ENCODE data around the gene BTBD6.
"Not testable (repeated sequence)": the region's sequence is repeated elsewhere in the genome, so short reads cannot be mapped to it uniquely, and the experiment has no call there.

The BTBD6 gene

GRCh38 chr14:105292826-105293711 lies 44.7 kb downstream of the BTBD6 start:
- H3K36me3 ChIP-seq (ENCODE audit: control insufficient read depth, insufficient read depth, low read length), result no peaks in the 10 kb centered on the region
- no peak overlapping the region for H3K4me3 ChIP-seq (replicated peaks; ENCODE audit: low read depth, low read length)
- TF ChIP-seq, protein P1, sequence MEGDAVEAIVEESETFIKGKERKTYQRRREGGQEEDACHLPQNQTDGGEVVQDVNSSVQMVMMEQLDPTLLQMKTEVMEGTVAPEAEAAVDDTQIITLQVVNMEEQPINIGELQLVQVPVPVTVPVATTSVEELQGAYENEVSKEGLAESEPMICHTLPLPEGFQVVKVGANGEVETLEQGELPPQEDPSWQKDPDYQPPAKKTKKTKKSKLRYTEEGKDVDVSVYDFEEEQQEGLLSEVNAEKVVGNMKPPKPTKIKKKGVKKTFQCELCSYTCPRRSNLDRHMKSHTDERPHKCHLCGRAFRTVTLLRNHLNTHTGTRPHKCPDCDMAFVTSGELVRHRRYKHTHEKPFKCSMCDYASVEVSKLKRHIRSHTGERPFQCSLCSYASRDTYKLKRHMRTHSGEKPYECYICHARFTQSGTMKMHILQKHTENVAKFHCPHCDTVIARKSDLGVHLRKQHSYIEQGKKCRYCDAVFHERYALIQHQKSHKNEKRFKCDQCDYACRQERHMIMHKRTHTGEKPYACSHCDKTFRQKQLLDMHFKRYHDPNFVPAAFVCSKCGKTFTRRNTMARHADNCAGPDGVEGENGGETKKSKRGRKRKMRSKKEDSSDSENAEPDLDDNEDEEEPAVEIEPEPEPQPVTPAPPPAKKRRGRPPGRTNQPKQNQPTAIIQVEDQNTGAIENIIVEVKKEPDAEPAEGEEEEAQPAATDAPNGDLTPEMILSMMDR (IDR thresholded peaks at IDR 0.05; ENCODE audit: insufficient read depth, low read length, poor library complexity, severe bottlenecking), result no peak
- no peaks in the 10 kb centered on the region for H3K27me3 ChIP-seq (replicated peaks; ENCODE audit: control insufficient read depth, insufficient read depth, low read length)
- no peak for DNase-seq (ENCODE audit: extremely low read depth, insufficient read length)

- DNase-seq (ENCODE audit: extremely low read depth, insufficient read length), result peak; percentile 55
- Histone ChIP-seq H3K27me3 (replicated peaks; ENCODE audit: control insufficient read depth, insufficient read depth, low read length) (no peaks in the 10 kb centered on the region), H3K36me3 (ENCODE audit: control insufficient read depth, insufficient read depth, low read length) (no peaks in the 10 kb centered on the region), H3K4me3 (replicated peaks; ENCODE audit: low read depth, low read length) (no peak overlapping the region)
- TF ChIP-seq, protein P1 (IDR thresholded peaks at IDR 0.05; ENCODE audit: insufficient read depth, low read length, poor library complexity, severe bottlenecking), result no peak
These were observed 45.8 kb downstream of the BTBD6 start for GRCh38 chr14:105294142-105294597.

DNA sequence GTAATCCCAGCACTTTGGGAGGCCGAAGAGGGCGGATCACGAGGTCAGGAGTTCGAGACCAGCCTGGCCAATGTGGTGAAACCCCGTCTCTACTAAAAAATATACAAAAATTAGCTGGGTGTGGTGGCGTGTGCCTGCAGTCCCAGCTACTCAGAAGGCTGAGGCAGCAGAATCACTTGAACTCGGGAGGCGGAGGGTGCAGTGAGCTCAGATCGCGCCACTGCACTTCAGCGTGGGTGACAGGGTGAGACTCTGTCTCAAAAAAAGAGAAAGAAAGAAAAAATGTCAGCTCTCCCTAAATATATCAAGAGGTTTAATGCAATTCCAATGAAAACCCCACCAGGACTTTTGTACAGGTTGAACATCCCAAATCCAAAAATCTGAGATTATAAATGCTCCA lies 49.0 kb downstream of the BTBD6 start:
- not testable (repeated sequence) for H3K36me3 ChIP-seq (ENCODE audit: control insufficient read depth, insufficient read depth, low read length); H3K27me3 ChIP-seq (replicated peaks; ENCODE audit: control insufficient read depth, insufficient read depth, low read length); DNase-seq (ENCODE audit: extremely low read depth, insufficient read length); H3K4me3 ChIP-seq (replicated peaks; ENCODE audit: low read depth, low read length)

- Histone ChIP-seq H3K27me3 (replicated peaks; ENCODE audit: control insufficient read depth, insufficient read depth, low read length) (no peaks in the 10 kb centered on the region), H3K36me3 (ENCODE audit: control insufficient read depth, insufficient read depth, low read length) (no peaks in the 10 kb centered on the region), H3K4me3 (replicated peaks; ENCODE audit: low read depth, low read length) (peak overlapping the region; percentile 85)
- DNase-seq (ENCODE audit: extremely low read depth, insufficient read length), result peak; percentile 55
- TF ChIP-seq, protein P1 (IDR thresholded peaks at IDR 0.05; ENCODE audit: insufficient read depth, low read length, poor library complexity, severe bottlenecking), result no peak
These were observed 51.6 kb downstream of the BTBD6 start for GRCh38 chr14:105299654-105300541.

Measured in GM06990 (cell line).